Measurements from ENCODE around the gene CCT2. TPM values are rescaled to one million over a fixed set of nuclear protein-coding genes. Genes with fewer than 3 reads are reported as not detected.

Gene CCT2
- total and polyA plus RNA-seq, 3 experiments from 2014 or later = 141 to 415 (median 411) TPM

DNA sequence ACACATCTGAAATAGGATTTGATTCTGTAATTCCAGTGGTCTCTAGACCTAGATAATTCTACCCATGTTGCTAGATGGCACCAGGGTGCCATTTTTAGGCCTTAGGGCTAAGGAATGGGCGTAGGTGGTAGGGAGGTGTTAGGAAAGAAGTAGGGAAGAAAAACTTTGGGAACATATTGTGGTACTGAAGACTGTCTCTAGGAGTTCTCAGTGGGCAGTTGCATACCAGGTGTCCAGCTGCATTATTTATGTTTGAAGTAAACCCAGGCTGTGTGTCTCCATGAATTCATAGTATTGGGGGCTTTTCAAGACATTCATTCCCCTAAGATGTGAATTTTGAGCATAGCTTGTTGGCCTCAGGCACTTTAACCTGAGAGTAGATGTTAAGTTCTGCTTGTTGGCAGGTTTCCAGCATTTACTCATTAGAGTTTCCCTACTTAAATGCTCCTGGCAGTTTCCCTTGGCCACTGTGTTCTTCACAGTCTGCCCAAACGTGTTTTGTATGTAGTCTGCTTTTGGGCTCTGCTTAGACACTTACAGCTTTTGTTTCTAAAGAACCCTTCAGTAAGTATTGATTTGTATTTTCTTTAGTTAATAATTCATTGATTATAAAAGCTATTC, 31.5 kb upstream of the CCT2 start:
- Mint-ChIP-seq H3K27me3 (no peaks in the 10 kb centered on the region), H3K4me3 (no peak overlapping the region), H3K36me3 (peaks cover 0 to 6% (median 0%) of the 10 kb centered on the region in 3 donors), H3K4me1 (peaks cover under 1 to 3% (median 3%) of the 10 kb centered on the region in 3 donors), H3K27ac (peak overlapping the region in 1 of 8 donors; percentile 57), H3K9me3 (no peaks in the 10 kb centered on the region)
- Histone ChIP-seq H3K27ac (ENCODE audit: low read depth, low read length) (no peak overlapping the region), H3K4me1 (ENCODE audit: insufficient read depth, low read length) (no peaks in the 10 kb centered on the region), H3K36me3 (ENCODE audit: insufficient read depth, low read length) (no peaks in the 10 kb centered on the region), H3K27me3 (ENCODE audit: insufficient read depth, low read length, poor library complexity, severe bottlenecking) (no peaks in the 10 kb centered on the region), H3K4me3 (ENCODE audit: low read length) (no peak overlapping the region), H3K9me3 (ENCODE audit: low read length) (no peaks in the 10 kb centered on the region)
- POLR2A ChIA-PET = no interaction called here
- CTCF ChIA-PET = interaction anchor here (1.7 kb wide), 1 partner anchor 17 kb away, joined by 7 read pairs; no protein-coding TSS in a partner anchor
- no peak for DNase-seq

- Histone ChIP-seq H3K9me3 (ENCODE audit: low read length) (no peaks in the 10 kb centered on the region), H3K4me3 (ENCODE audit: low read length) (no peak overlapping the region), H3K4me1 (ENCODE audit: insufficient read depth, low read length) (no peaks in the 10 kb centered on the region), H3K36me3 (ENCODE audit: insufficient read depth, low read length) (no peaks in the 10 kb centered on the region), H3K27me3 (ENCODE audit: insufficient read depth, low read length, poor library complexity, severe bottlenecking) (no peaks in the 10 kb centered on the region), H3K27ac (ENCODE audit: low read depth, low read length) (no peak overlapping the region)
- no peak overlapping the region for H3K27ac Mint-ChIP-seq
- no peak for DNase-seq
- H3K27me3 Mint-ChIP-seq = no peaks in the 10 kb centered on the region
- no peak overlapping the region for H3K4me3 Mint-ChIP-seq
- CTCF ChIA-PET = interaction anchor here (0.6 to 1.7 kb wide), 2 partner anchors 15 to 198 kb away, joined by 3 to 7 read pairs; no protein-coding TSS in a partner anchor
- POLR2A ChIA-PET = no interaction called here
- no peaks in the 10 kb centered on the region for H3K9me3 Mint-ChIP-seq
- peaks cover 0 to 9% (median 2%) of the 10 kb centered on the region in 3 donors for H3K4me1 Mint-ChIP-seq
- H3K36me3 Mint-ChIP-seq = peaks cover 0 to 5% (median 1%) of the 10 kb centered on the region in 3 donors
Measured at GRCh38 chr12:69555461-69555860, 29.8 kb upstream of the CCT2 start.

- POLR2A ChIA-PET = no interaction called here
Measured at GRCh38 chr12:69556383-69556782, 28.9 kb upstream of the CCT2 start.

DNA sequence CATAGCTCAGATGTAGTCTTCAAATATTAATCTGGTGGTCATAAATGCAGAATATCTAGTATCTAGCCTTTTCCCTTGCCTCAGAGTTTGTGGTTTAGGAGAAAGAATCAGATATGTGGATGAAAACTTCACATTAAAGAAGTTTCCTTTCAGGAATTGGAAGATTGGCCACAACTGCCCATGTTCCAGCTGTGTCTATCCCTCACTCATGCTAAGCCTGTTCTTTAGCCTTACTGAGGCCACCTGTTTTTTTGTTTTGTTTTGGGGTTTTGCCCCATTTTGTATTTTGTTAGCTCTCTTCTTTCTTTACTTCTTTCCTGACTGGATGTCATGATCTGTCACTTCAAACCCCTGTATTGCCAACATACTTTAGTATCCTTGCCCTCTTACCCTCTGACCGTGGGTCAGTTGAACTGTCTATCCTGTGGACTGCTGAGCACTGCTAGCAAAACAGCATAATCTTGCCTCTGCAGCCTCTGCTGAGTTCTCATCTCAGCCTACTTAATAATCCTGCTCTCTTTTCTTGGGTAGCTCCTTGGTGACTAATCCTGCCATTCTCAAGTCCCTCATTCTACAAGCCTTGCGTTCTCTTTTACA, 22.0 kb upstream of the CCT2 start:
- DNase-seq = no peak
- Histone ChIP-seq H3K27me3 (ENCODE audit: insufficient read depth, low read length, poor library complexity, severe bottlenecking) (no peaks in the 10 kb centered on the region), H3K9me3 (ENCODE audit: low read length) (no peaks in the 10 kb centered on the region), H3K4me3 (ENCODE audit: low read length) (no peak overlapping the region), H3K4me1 (ENCODE audit: insufficient read depth, low read length) (no peaks in the 10 kb centered on the region), H3K27ac (ENCODE audit: low read depth, low read length) (no peak overlapping the region), H3K36me3 (ENCODE audit: insufficient read depth, low read length) (peaks cover 8% of the 10 kb centered on the region)
- Mint-ChIP-seq H3K9me3 (no peaks in the 10 kb centered on the region), H3K27me3 (no peaks in the 10 kb centered on the region), H3K4me1 (peaks cover 4 to 10% (median 5%) of the 10 kb centered on the region in 3 donors), H3K36me3 (peaks cover 0 to 10% (median 8%) of the 10 kb centered on the region in 3 donors), H3K27ac (peak overlapping the region in 1 of 8 donors; percentile 46), H3K4me3 (no peak overlapping the region)
- CTCF ChIA-PET = interaction anchor here (0.6 to 1.0 kb wide), 2 partner anchors 8 to 206 kb away, joined by 3 to 4 read pairs; no protein-coding TSS in a partner anchor
- POLR2A ChIA-PET = no interaction called here

More at GRCh38 chr12:69556383-69556782, 28.9 kb upstream of the CCT2 start:
- Histone ChIP-seq H3K27me3 (ENCODE audit: insufficient read depth, low read length, poor library complexity, severe bottlenecking) (no peaks in the 10 kb centered on the region), H3K36me3 (ENCODE audit: insufficient read depth, low read length) (no peaks in the 10 kb centered on the region), H3K9me3 (ENCODE audit: low read length) (no peaks in the 10 kb centered on the region), H3K4me3 (ENCODE audit: low read length) (no peak overlapping the region), H3K4me1 (ENCODE audit: insufficient read depth, low read length) (no peaks in the 10 kb centered on the region), H3K27ac (ENCODE audit: low read depth, low read length) (no peak overlapping the region)
- CTCF ChIA-PET = interaction anchor here (0.6 kb wide), 1 partner anchor 199 kb away, joined by 3 read pairs; no protein-coding TSS in a partner anchor
- Mint-ChIP-seq H3K36me3 (peaks cover 0 to 4% (median 1%) of the 10 kb centered on the region in 3 donors), H3K27ac (no peak overlapping the region), H3K9me3 (no peaks in the 10 kb centered on the region), H3K4me3 (no peak overlapping the region), H3K4me1 (peaks cover 2 to 13% (median 5%) of the 10 kb centered on the region in 3 donors), H3K27me3 (no peaks in the 10 kb centered on the region)
- no peak for DNase-seq

DNA sequence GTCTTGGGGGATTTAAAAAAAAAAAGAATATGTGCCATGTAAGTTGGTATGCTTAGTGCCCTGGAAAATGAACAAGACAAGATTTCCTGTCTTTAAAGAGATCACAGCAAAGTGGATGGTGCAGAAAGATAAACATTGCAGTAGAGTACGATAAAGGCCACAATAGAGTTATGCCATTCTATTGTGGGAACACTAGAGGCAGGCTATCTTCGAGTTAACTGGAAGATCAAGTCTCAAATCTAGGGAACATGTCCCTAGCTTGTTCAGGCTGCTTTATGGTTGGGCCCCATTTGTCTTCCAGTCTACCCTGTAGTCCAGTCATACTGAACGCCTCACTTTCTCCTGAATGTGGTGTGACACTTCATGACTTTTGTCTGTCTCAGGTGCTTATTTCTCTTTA, 18.7 kb upstream of the CCT2 start:
- no peaks in the 10 kb centered on the region for H3K4me1 ChIP-seq (ENCODE audit: insufficient read depth, low read length)
- H3K9me3 Mint-ChIP-seq = no peaks in the 10 kb centered on the region

DNA sequence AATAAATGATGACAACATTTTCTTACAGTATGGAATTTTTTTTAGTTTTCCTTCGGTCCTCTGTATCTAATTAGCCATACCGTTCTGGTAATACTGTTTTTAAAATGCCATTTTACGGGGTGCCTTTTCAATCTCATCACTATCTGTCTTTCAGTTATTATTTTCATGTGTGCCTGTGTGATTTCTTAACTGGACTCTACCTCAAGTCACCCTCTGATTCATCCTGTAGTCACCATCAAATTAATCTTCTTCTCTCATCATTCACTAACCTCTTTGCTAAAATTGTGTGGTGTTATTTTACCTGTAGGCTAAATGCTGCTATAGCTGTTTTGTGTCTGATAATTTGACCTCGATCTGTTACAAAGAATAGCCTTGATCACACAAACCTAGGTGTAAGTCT, 16.0 kb upstream of the CCT2 start:
- Histone ChIP-seq H3K9me3 (ENCODE audit: low read length) (no peaks in the 10 kb centered on the region), H3K36me3 (ENCODE audit: insufficient read depth, low read length) (peaks cover 14% of the 10 kb centered on the region), H3K4me1 (ENCODE audit: insufficient read depth, low read length) (no peaks in the 10 kb centered on the region), H3K4me3 (ENCODE audit: low read length) (no peak overlapping the region), H3K27me3 (ENCODE audit: insufficient read depth, low read length, poor library complexity, severe bottlenecking) (no peaks in the 10 kb centered on the region), H3K27ac (ENCODE audit: low read depth, low read length) (no peak overlapping the region)
- POLR2A ChIA-PET = no interaction called here
- H3K36me3 Mint-ChIP-seq = peaks cover 0 to 49% (median 19%) of the 10 kb centered on the region in 3 donors
- H3K9me3 Mint-ChIP-seq = no peaks in the 10 kb centered on the region
- H3K4me1 Mint-ChIP-seq = no peaks in the 10 kb centered on the region
- peak overlapping the region in 6 of 8 donors; percentile 17 to 81 (median 64) for H3K27ac Mint-ChIP-seq
- H3K27me3 Mint-ChIP-seq = no peaks in the 10 kb centered on the region
- no peak for DNase-seq
- CTCF ChIA-PET = interaction anchor here (0.8 to 3.9 kb wide), 6 partner anchors 13 to 415 kb away, joined by 3 to 25 read pairs (median 6); no protein-coding TSS in a partner anchor
- H3K4me3 Mint-ChIP-seq = no peak overlapping the region

More for the DNA sequence above, 18.7 kb upstream of the CCT2 start:
- peaks cover 0 to 1% (median 0%) of the 10 kb centered on the region in 3 donors for H3K4me1 Mint-ChIP-seq
- peaks cover 13% of the 10 kb centered on the region for H3K36me3 ChIP-seq (ENCODE audit: insufficient read depth, low read length)
- no peaks in the 10 kb centered on the region for H3K27me3 Mint-ChIP-seq
- H3K36me3 Mint-ChIP-seq = peaks cover 0 to 28% (median 11%) of the 10 kb centered on the region in 3 donors
- POLR2A ChIA-PET = no interaction called here
- CTCF ChIA-PET = interaction anchor here (2.1 kb wide), 1 partner anchor 208 kb away, joined by 6 read pairs; no protein-coding TSS in a partner anchor
- no peak overlapping the region for H3K27ac ChIP-seq (ENCODE audit: low read depth, low read length)
- no peak overlapping the region for H3K4me3 ChIP-seq (ENCODE audit: low read length)
- no peak overlapping the region for H3K4me3 Mint-ChIP-seq
- peak overlapping the region in 4 of 8 donors; percentile 7 to 44 (median 26) for H3K27ac Mint-ChIP-seq
- no peak for DNase-seq
- H3K27me3 ChIP-seq (ENCODE audit: insufficient read depth, low read length, poor library complexity, severe bottlenecking) = no peaks in the 10 kb centered on the region
- no peaks in the 10 kb centered on the region for H3K9me3 ChIP-seq (ENCODE audit: low read length)

GRCh38 chr12:69570000-69570516, 15.2 kb upstream of the CCT2 start:
- H3K27me3 Mint-ChIP-seq = no peaks in the 10 kb centered on the region
- Histone ChIP-seq H3K27me3 (ENCODE audit: insufficient read depth, low read length, poor library complexity, severe bottlenecking) (no peaks in the 10 kb centered on the region), H3K9me3 (ENCODE audit: low read length) (no peaks in the 10 kb centered on the region), H3K27ac (ENCODE audit: low read depth, low read length) (no peak overlapping the region), H3K36me3 (ENCODE audit: insufficient read depth, low read length) (peaks cover 15% of the 10 kb centered on the region), H3K4me1 (ENCODE audit: insufficient read depth, low read length) (no peaks in the 10 kb centered on the region), H3K4me3 (ENCODE audit: low read length) (no peak overlapping the region)
- H3K27ac Mint-ChIP-seq = peak overlapping the region in 7 of 8 donors; percentile 5 to 79 (median 51)
- H3K9me3 Mint-ChIP-seq = no peaks in the 10 kb centered on the region
- ChIA-PET POLR2A (interaction anchor here (0.5 kb wide), 1 partner anchor 213 kb away, joined by 6 read pairs; no protein-coding TSS in a partner anchor), CTCF (interaction anchor here (0.6 to 3.9 kb wide), 20 partner anchors 9 to 415 kb away, joined by 3 to 35 read pairs (median 4); partner anchors contain the start of gene CPSF6)
- H3K36me3 Mint-ChIP-seq = peaks cover 0 to 58% (median 26%) of the 10 kb centered on the region in 3 donors
- DNase-seq = no peak
- no peaks in the 10 kb centered on the region for H3K4me1 Mint-ChIP-seq
- H3K4me3 Mint-ChIP-seq = no peak overlapping the region

Data from CD8-positive, alpha-beta memory T cell (primary cell).